ENCODE data around the gene AUH. TPM values are rescaled to one million over a fixed set of nuclear protein-coding genes. Genes with fewer than 3 reads are reported as not detected.
"Not testable (repeated sequence)": the region's sequence is repeated elsewhere in the genome, so short reads cannot be mapped to it uniquely, and the experiment has no call there.

AUH gene
- total RNA-seq, 4 donors from 2014 or later: 37.1 to 59.9 (median 49.7) TPM

DNA sequence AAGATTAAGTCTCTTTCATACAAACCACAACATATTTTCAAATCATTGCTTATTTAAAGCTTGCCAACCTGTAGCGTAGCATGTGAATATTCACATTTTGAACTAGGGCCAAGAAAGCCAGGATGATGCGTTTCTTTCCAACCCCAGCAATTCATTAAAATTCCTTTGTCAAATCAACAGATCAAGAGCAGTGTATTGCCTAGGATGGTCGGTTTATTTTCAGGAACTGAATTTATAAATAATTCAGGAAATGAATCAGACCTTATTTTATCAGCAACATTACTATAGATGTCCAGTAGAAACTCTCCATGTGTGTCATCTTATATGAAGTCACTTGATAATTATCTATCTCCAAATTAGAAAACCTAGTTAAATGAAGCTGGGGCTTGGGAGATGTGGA lies 13.2 kb upstream of the AUH start:
- DNase-seq: no peak
- TF ChIP-seq, protein P1, sequence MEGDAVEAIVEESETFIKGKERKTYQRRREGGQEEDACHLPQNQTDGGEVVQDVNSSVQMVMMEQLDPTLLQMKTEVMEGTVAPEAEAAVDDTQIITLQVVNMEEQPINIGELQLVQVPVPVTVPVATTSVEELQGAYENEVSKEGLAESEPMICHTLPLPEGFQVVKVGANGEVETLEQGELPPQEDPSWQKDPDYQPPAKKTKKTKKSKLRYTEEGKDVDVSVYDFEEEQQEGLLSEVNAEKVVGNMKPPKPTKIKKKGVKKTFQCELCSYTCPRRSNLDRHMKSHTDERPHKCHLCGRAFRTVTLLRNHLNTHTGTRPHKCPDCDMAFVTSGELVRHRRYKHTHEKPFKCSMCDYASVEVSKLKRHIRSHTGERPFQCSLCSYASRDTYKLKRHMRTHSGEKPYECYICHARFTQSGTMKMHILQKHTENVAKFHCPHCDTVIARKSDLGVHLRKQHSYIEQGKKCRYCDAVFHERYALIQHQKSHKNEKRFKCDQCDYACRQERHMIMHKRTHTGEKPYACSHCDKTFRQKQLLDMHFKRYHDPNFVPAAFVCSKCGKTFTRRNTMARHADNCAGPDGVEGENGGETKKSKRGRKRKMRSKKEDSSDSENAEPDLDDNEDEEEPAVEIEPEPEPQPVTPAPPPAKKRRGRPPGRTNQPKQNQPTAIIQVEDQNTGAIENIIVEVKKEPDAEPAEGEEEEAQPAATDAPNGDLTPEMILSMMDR (IDR thresholded peaks at IDR 0.05): no peak
- no peak for TF ChIP-seq POLR2A (IDR thresholded peaks at IDR 0.05)
- Histone ChIP-seq H3K9me3 (no peaks in the 10 kb centered on the region), H3K4me1 (no peaks in the 10 kb centered on the region), H3K27ac (no peak overlapping the region), H3K27me3 (no peaks in the 10 kb centered on the region), H3K36me3 (no peaks in the 10 kb centered on the region), H3K4me3 (no peak overlapping the region)

DNA sequence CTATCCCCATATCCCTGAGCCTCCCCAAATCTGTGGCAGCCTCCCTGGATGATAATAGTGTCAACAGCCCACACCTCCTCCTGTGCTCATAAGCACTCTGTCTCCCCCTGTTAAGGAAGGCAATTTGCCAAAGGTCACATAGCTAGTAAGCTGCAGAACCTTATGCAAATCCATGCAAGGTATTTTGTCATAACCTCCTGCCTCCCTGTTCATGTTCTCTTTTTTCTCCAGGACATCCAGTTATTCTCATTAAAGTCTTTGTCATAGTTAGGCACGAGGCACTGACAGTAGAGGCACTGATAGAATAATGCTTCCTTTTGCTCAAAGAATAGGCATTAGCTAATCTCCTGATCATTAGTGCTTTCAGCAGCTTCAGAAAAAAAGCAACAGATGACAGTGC lies 10.2 kb upstream of the AUH start:
- DNase-seq: no peak
- Histone ChIP-seq H3K27ac (no peak overlapping the region), H3K9me3 (no peaks in the 10 kb centered on the region), H3K4me1 (no peaks in the 10 kb centered on the region), H3K27me3 (no peaks in the 10 kb centered on the region), H3K36me3 (no peaks in the 10 kb centered on the region), H3K4me3 (no peak overlapping the region)
- TF ChIP-seq, protein P1 (IDR thresholded peaks at IDR 0.05): no peak
- TF ChIP-seq POLR2A (IDR thresholded peaks at IDR 0.05): no peak

DNA sequence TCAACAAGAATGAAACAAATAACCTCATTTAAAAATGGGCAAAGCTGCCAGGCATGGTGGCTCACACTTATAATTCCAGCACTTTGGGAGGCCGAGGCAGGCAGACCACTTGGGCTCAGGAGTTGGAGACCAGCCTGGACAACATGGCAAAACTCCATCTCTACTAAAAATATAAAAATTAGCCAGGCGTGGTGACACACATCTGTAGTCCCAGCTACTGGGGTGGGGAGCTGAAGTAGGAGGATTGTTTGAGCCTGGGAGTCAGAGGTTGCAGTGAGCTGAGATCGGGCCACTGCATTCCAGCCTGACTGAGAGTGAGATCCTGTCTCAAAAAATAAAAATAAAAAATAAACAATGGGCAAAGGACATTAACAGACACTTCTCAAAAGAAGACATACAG lies 8.3 kb upstream of the AUH start:
- DNase-seq, H3K36me3 ChIP-seq: not testable (repeated sequence)

DNA sequence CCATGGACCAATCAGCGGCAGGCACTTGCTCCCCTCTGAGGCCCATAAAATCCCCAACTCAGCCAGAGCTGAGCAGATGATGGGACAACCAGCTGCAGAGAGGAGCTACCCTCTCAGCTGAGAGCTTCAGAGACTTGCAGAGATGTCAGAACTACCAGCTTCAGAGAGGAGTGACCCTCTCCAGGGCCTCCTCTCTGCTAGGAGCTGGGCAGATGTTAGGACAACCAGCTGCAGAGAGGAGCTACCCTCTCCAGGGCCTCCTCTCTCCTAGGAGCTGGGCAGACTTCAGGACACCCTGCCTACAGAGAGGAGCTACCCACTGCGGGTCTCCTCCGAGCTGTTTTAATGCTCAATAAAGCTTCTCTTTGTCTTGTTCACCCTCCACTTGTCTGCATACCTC lies 3.0 kb upstream of the AUH start:
- TF ChIP-seq, protein P1 (IDR thresholded peaks at IDR 0.05): no peak
- TF ChIP-seq POLR2A (IDR thresholded peaks at IDR 0.05): no peak
- H3K27ac ChIP-seq: no peak overlapping the region
- H3K4me3 ChIP-seq: no peak overlapping the region
- no peaks in the 10 kb centered on the region for H3K27me3 ChIP-seq
- H3K9me3 ChIP-seq: no peaks in the 10 kb centered on the region
- DNase-seq: no peak
- no peaks in the 10 kb centered on the region for H3K36me3 ChIP-seq
- peaks cover 0 to 8% (median 0%) of the 10 kb centered on the region in 4 donors for H3K4me1 ChIP-seq

More for the DNA sequence above, 8.3 kb upstream of the AUH start:
- H3K9me3 ChIP-seq, H3K27ac ChIP-seq, H3K4me1 ChIP-seq, H3K27me3 ChIP-seq, H3K4me3 ChIP-seq: not testable (repeated sequence)

DNA sequence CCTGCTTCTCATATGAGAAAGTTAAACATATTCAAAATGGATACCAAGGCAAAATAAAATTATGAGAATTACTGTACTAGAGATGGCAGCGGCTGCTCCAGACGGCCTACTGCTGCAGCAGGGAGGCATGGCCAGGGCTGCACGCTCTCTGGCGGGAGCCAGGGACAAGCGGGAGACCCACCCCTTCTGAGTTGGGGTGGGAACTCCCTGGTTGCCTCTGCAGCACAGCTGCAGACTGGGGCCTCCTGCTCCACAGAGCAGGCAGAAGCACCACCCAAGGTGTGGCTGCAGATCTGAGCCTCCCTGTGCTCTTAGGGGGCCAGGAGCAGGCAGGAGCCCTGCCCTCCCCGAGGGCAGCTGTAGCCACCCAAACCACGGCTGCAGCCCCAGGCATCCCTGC lies 2.3 kb upstream of the AUH start:
- Histone ChIP-seq H3K27ac (no peak overlapping the region), H3K36me3 (no peaks in the 10 kb centered on the region), H3K9me3 (no peaks in the 10 kb centered on the region), H3K27me3 (no peaks in the 10 kb centered on the region), H3K4me3 (no peak overlapping the region), H3K4me1 (peaks cover 0 to 12% (median 0%) of the 10 kb centered on the region in 4 donors)
- DNase-seq: no peak
- TF ChIP-seq POLR2A (IDR thresholded peaks at IDR 0.05): no peak
- TF ChIP-seq, protein P1 (IDR thresholded peaks at IDR 0.05): no peak

DNA sequence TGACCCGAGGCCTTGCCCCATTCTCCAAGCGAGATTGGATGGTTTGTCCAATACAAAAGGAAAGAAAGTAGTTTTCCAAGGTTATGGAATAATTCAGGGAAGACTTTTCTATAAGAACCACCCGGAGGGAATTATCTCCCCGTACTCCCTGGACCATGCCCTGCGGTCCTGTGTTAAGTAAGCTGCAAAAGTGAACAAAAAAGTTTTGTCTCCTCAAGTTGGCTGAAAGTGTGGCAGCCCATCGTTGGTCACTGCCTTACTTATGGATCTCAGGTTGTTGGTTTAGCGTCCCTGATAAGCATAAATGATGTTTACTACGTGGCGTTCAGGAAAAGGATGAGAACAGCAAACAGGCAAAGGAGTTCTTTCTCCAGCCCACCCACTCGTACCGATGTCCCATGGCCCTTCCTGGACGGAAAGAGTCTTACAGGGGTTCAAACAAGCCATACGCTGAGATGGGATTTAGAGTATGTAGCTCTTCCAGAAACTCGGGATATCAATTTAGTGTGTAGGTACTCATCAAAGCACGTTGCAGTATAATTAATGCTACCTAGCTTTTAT lies 413 bp upstream of the AUH start:
- TF ChIP-seq, protein P1 (IDR thresholded peaks at IDR 0.05): no peak
- TF ChIP-seq POLR2A (IDR thresholded peaks at IDR 0.05): no peak
- H3K9me3 ChIP-seq: no peaks in the 10 kb centered on the region
- peaks cover 0 to under 1% (median 0%) of the 10 kb centered on the region in 3 donors for H3K36me3 ChIP-seq
- peak overlapping the region; percentile 90 to 97 (median 92) for H3K27ac ChIP-seq
- no peak for DNase-seq
- no peaks in the 10 kb centered on the region for H3K27me3 ChIP-seq
- H3K4me3 ChIP-seq: peak overlapping the region; percentile 90 to 100 (median 94)
- peaks cover 0 to 12% (median 0%) of the 10 kb centered on the region in 4 donors for H3K4me1 ChIP-seq

Data from Peyer's patch (tissue), 4 donors.